ENCODE data around the gene SLC16A9. TPM values are rescaled to one million over a fixed set of nuclear protein-coding genes. Genes with fewer than 3 reads are reported as not detected.
A peak's percentile ranks its signal among the peaks of the same experiment; 100 is the strongest.
"Not testable (repeated sequence)": the region's sequence is repeated elsewhere in the genome, so short reads cannot be mapped to it uniquely, and the experiment has no call there.

SLC16A9 gene, protein sequence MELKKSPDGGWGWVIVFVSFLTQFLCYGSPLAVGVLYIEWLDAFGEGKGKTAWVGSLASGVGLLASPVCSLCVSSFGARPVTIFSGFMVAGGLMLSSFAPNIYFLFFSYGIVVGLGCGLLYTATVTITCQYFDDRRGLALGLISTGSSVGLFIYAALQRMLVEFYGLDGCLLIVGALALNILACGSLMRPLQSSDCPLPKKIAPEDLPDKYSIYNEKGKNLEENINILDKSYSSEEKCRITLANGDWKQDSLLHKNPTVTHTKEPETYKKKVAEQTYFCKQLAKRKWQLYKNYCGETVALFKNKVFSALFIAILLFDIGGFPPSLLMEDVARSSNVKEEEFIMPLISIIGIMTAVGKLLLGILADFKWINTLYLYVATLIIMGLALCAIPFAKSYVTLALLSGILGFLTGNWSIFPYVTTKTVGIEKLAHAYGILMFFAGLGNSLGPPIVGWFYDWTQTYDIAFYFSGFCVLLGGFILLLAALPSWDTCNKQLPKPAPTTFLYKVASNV
- 4.2 and 5.4 TPM in 2 replicates for total RNA-seq

DNA sequence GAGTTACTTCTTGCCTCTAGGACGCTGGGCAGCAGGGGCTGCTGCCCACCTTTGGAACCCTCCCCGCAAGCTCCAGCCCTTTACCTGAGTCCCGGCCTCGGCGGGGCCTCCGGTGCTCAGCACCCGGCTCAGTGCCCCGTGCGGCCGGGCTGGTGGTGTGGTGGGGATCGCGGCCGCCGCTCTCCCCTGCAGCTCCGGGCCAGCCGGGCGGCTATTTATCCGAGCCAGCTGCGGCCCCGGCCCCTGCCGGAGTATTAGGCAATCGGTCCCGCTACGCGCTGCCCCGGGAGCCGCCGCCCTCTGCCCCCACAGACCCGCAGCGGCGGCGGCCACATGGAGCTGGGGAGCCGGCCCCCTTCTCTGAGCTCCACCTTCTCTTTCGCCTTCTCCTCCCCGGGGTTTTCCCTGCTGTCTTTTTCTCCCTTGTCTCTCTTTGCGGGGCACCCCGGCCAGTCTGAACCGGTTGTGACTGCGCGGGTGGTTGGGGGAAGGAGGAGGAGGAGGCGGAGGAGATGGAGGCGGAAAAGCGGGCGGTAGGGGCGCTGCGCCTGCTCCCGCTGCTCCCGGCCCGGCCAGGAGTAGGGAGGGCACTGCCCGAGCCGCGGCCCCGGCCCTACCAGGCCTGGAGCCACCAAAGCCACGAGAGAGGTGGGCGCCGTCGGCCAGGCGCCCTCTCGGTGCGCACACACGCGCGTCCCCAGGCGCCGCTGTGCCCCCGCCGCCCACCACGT is at the start of gene SLC16A9:
SLC16A9 (minus strand) TSS at position 456 of the 731 bp plus-strand sequence. CDS start 25,559 bp downstream, outside the sequence.
- Mint-ChIP-seq H3K27ac (peak within 1 kb of the TSS; percentile 75), H3K4me3 (peak within 1 kb of the TSS; percentile 77), H3K4me1 (ENCODE audit: low read depth) (peaks cover 10% of the 10 kb centered on the region), H3K27me3 (ENCODE audit: insufficient read depth) (peaks cover 46% of the 10 kb centered on the region), H3K9me3 (no peaks in the 10 kb centered on the region), H3K36me3 (ENCODE audit: low read depth) (no peaks in the 10 kb centered on the region)
- intact Hi-C loops (cut with micrococcal nuclease) = loop anchor here (1.0 to 5.0 kb wide), 3 partner anchors 83 to 198 kb away; no protein-coding TSS in a partner anchor
- DNase-seq (ENCODE audit: low spot score) = peak; percentile 67

DNA sequence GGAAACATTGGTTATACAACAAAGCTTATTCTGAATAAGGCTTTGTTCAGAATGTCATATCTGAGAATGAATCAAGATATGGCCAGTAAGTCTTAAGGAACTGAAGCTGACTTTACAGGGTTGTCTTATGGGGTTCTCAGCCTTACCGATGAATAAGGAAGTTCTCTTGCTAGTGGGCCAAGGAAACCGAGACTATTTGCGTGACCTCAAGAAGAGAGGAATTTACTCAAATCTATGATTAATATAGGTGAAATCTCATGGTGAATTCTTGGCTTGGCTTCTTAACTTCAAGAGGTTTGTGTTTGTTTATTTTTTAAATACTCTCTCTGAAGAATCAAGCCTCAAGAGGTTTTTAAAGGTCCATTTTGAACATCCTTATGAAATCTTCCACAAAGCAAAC is 48.3 kb upstream of the SLC16A9 start:
- Mint-ChIP-seq H3K4me3 (no peak overlapping the region), H3K9me3 (no peaks in the 10 kb centered on the region), H3K27ac (no peak overlapping the region), H3K27me3 (ENCODE audit: insufficient read depth) (peaks cover 10% of the 10 kb centered on the region), H3K4me1 (ENCODE audit: low read depth) (no peaks in the 10 kb centered on the region), H3K36me3 (ENCODE audit: low read depth) (no peaks in the 10 kb centered on the region)
- no peak for DNase-seq (ENCODE audit: low spot score)
- intact Hi-C loops (cut with micrococcal nuclease) = no loop called here

DNA sequence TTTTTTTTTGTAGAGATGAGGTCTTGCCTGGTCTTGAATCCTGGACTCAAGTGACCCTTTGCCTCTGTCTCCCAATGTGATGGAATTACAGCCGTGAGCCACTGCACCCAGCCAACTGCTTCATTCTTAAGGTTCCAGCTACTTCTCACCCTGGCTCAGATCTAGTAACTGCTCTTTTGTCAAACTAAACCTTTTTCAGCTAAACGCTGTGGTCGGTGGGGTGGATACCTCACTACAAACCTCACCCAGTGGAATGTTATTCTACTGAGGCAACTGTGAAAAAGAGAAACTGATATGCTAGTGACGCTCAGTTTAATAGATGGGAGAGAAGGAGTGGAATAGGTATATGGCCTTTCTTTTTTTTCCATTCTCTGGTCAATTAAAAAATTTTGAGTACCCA is 45.3 kb upstream of the SLC16A9 start:
- Mint-ChIP-seq H3K36me3 (ENCODE audit: low read depth) (no peaks in the 10 kb centered on the region), H3K27me3 (ENCODE audit: insufficient read depth) (peaks cover 16% of the 10 kb centered on the region), H3K9me3 (no peaks in the 10 kb centered on the region), H3K4me3 (no peak overlapping the region), H3K27ac (no peak overlapping the region), H3K4me1 (ENCODE audit: low read depth) (no peaks in the 10 kb centered on the region)
- DNase-seq (ENCODE audit: low spot score) = no peak
- intact Hi-C loops (cut with micrococcal nuclease) = no loop called here

DNA sequence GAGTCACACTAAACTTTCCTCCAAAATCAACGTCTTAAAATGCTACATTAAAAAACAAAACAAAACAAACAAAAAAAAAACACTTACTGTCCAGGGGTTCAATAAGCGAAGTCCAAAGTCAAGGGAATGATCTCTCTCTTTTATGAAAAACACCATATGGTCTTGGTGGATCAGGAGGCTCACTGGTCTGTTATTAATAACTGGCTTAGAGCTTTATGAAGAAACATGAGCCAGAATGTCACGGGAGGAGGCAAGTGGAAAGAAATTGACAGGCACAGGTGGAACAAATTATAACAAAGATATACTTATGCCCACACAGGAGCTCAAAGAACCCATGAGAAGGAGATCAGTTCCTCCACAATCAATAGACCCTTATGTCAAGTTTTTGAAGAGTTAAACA is 43.6 kb upstream of the SLC16A9 start, which contains the start of gene MRLN:
MRLN (minus strand) TSS at position 189 of the 400 bp plus-strand sequence.
- no peaks in the 10 kb centered on the region for H3K4me1 Mint-ChIP-seq (ENCODE audit: low read depth)
- H3K27ac Mint-ChIP-seq = no peak within 1 kb of the TSS
- intact Hi-C loops (cut with micrococcal nuclease) = no loop called here
- no peaks in the 10 kb centered on the region for H3K36me3 Mint-ChIP-seq (ENCODE audit: low read depth)
- DNase-seq (ENCODE audit: low spot score) = no peak
- no peak within 1 kb of the TSS for H3K4me3 Mint-ChIP-seq
- H3K27me3 Mint-ChIP-seq (ENCODE audit: insufficient read depth) = peaks cover 14% of the 10 kb centered on the region
- H3K9me3 Mint-ChIP-seq = no peaks in the 10 kb centered on the region

DNA sequence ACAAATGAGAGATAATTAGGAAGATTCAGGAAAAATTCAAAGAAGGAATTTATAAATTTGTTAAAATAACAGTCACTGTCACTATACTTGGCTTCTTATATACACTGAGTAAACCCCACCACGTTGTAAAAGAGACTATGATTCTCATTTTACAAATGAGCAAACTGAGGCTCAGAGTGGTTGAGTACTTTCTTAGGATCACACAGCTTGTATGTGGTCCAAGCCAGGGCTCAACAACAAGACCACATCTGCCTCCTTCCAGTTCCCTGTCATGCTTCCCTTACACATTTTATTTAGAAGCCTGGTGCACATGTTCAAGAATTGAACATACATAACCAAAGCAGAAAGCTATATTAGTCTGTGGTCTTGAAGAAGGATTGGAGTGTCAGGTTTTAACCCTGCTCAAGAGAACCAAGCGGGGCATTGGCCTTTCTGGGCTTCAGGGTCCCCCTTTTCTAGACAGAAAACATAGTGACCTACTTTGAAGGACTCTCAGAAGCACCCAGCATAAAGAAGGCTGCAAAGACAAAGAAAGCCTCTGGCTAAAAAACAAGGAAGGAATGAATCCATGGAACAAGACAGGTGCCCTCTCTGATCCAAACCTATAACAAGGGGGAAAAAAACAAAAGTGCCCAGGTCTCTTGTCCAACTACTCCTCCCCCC is 42.8 kb upstream of the SLC16A9 start:
- Mint-ChIP-seq H3K27ac (no peak overlapping the region), H3K36me3 (ENCODE audit: low read depth) (no peaks in the 10 kb centered on the region), H3K9me3 (no peaks in the 10 kb centered on the region), H3K27me3 (ENCODE audit: insufficient read depth) (peaks cover 14% of the 10 kb centered on the region), H3K4me1 (ENCODE audit: low read depth) (no peaks in the 10 kb centered on the region), H3K4me3 (no peak overlapping the region)
- DNase-seq (ENCODE audit: low spot score) = no peak
- intact Hi-C loops (cut with micrococcal nuclease) = no loop called here

DNA sequence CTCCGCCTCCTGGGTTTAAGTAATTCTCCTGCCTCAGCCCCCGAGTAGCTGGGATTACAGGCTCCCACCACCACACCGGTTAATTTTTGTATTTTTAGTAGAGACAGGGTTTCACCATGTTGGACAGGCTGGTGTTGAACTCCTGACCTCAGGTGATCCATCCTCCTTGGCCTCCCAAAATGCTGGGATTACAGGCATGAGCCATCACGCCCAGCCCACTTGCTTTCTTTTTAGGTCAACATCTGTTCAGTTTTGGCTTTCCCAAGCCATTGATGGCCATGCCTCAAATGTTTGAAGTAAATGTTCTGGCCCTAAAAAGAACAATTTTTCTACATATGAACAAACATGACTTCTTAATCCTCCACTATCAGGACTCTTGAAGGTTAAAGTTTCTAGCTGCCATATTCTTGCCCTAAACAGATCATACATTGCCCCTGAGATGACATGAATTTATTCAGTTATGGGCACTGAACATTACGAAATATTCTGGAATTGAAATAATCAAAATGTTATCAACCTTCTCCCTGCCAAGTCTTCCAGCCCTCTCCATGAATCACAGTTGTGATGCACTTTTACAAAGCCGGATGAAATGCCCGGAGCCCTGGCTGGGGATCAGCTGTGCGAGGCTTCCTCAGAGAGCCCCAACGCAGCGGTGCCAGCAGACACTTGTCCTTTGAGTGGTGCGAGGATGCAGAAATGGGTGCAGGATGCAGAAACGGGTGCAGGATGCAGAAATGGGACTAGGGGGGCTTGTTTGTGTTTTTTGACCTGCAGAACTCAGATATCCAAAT is 40.7 kb upstream of the SLC16A9 start:
- H3K27me3 Mint-ChIP-seq (ENCODE audit: insufficient read depth) = peaks cover 13% of the 10 kb centered on the region
- no peak overlapping the region for H3K27ac Mint-ChIP-seq
- no peaks in the 10 kb centered on the region for H3K4me1 Mint-ChIP-seq (ENCODE audit: low read depth)
- H3K36me3 Mint-ChIP-seq (ENCODE audit: low read depth) = no peaks in the 10 kb centered on the region
- DNase-seq (ENCODE audit: low spot score) = no peak
- no peak overlapping the region for H3K4me3 Mint-ChIP-seq
- no peaks in the 10 kb centered on the region for H3K9me3 Mint-ChIP-seq
- intact Hi-C loops (cut with micrococcal nuclease) = no loop called here

DNA sequence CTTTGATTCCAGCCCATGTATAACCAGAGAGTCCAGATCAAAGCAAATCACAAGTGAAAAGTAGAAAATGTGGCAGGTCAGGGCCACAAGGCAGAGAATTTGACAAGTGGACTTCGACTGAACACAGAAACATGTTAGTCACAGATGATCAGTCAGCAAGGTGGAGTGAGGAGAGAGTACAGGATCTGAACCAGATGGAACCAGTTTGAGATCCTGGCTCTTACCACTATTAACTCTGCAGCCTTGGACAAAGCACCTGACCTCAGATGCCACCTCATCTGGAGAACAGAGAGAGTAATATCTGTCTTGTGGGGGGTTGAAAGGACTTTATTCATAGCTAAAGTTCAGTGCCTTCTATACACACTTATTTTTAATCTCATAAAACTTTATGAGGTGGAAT is 39.2 kb upstream of the SLC16A9 start:
- no peaks in the 10 kb centered on the region for H3K4me1 Mint-ChIP-seq (ENCODE audit: low read depth)
- H3K9me3 Mint-ChIP-seq = no peaks in the 10 kb centered on the region
- H3K27ac Mint-ChIP-seq = no peak overlapping the region
- H3K36me3 Mint-ChIP-seq (ENCODE audit: low read depth) = no peaks in the 10 kb centered on the region
- no peak overlapping the region for H3K4me3 Mint-ChIP-seq
- intact Hi-C loops (cut with micrococcal nuclease) = no loop called here
- peaks cover 10% of the 10 kb centered on the region for H3K27me3 Mint-ChIP-seq (ENCODE audit: insufficient read depth)
- no peak for DNase-seq (ENCODE audit: low spot score)

DNA sequence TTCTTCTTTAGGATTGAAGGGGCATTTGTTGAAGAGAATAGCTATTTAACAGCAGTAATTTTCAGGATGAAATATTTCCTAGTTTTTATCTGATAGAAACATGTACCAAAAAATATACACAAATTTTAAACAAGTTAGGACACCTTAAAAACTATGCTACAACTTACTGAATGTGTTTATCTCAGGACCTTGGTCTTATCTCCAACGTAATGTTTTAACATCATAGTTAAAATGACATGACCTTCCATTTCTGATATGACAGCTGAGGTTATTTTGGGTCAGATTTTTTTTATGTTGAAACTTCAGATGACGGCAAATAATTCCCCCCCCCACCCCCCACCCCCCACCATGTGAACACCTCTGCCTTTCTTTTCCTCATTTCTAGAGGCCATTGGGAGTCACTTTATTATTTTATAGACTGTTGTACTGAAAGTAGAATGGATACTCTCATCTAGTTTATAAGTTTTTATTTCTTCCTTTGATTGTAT is 35.6 kb upstream of the SLC16A9 start:
- peaks cover 3% of the 10 kb centered on the region for H3K27me3 Mint-ChIP-seq (ENCODE audit: insufficient read depth)
- H3K4me3 Mint-ChIP-seq = no peak overlapping the region
- no peaks in the 10 kb centered on the region for H3K4me1 Mint-ChIP-seq (ENCODE audit: low read depth)
- no peak for DNase-seq (ENCODE audit: low spot score)
- no peaks in the 10 kb centered on the region for H3K9me3 Mint-ChIP-seq
- intact Hi-C loops (cut with micrococcal nuclease) = no loop called here
- no peaks in the 10 kb centered on the region for H3K36me3 Mint-ChIP-seq (ENCODE audit: low read depth)
- H3K27ac Mint-ChIP-seq = no peak overlapping the region

DNA sequence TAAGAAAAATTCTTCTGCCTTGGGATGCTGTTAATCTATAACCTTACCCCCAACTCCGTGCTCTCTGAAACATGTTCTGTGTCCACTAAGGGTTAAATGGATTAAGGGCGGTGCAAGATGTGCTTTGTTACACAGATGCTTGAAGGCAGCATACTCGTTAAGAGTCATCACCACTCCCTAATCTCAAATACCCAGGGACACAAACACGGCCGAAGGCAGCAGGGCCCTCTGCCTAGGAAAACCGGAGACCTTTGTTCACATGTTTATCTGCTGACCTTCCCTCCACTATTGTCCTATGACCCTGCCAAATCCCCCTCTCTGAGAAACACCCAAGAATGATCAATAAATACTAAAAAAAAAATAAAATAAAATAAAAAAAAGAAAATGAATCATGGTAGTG is 35.1 kb upstream of the SLC16A9 start:
- H3K27ac Mint-ChIP-seq; intact Hi-C loops (cut with micrococcal nuclease); H3K27me3 Mint-ChIP-seq (ENCODE audit: insufficient read depth): not testable (repeated sequence)

DNA sequence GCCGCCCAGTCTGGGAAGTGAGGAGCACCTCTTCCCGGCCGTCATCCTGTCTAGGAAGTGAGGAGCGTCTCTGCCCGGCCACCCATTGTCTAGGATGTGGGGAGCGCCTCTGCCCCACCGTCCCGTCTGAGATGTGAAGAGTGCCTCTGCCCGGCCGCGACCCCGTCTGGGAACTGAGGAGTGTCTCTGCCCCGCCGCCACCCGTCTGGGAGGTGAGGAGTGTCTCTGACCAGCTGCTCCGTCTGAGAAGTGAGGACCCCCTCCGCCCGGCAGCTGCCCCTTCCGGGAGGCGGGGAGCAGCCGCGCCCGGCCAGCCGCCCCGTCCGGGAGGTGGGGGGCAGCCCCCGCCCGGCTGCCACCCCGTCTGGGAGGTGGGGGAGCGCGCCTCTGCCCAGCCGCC is 34.5 kb upstream of the SLC16A9 start:
- DNase-seq (ENCODE audit: low spot score); H3K4me3 Mint-ChIP-seq; H3K27me3 Mint-ChIP-seq (ENCODE audit: insufficient read depth); H3K4me1 Mint-ChIP-seq (ENCODE audit: low read depth); intact Hi-C loops (cut with micrococcal nuclease); H3K9me3 Mint-ChIP-seq; H3K36me3 Mint-ChIP-seq (ENCODE audit: low read depth); H3K27ac Mint-ChIP-seq: not testable (repeated sequence)

More for the DNA sequence above, 35.1 kb upstream of the SLC16A9 start:
- H3K4me3 Mint-ChIP-seq; H3K4me1 Mint-ChIP-seq (ENCODE audit: low read depth); H3K9me3 Mint-ChIP-seq; H3K36me3 Mint-ChIP-seq (ENCODE audit: low read depth); DNase-seq (ENCODE audit: low spot score): not testable (repeated sequence)

DNA sequence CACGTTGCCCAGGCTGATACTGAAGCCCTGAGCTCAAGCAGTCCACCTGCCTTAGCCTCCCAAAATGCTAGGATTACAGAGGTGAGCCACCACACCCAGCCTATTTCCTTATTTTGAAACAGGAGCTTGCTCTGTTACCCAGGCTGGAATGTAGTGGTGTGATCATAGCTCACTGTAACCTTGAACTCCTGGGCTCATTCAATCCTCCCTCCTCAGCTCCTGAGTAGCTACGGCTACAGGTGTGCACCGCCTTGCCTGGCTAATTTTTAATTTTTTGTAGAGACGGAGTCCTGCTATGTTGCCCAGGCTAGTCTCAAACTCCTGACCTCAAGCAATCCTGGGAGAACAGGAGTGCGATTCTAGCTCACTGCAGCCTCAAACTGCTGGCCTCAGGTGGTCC is 31.9 kb upstream of the SLC16A9 start:
- intact Hi-C loops (cut with micrococcal nuclease) = no loop called here
- Mint-ChIP-seq H3K27me3 (ENCODE audit: insufficient read depth) (peaks cover 19% of the 10 kb centered on the region), H3K4me1 (ENCODE audit: low read depth) (no peaks in the 10 kb centered on the region), H3K4me3 (no peak overlapping the region), H3K36me3 (ENCODE audit: low read depth) (no peaks in the 10 kb centered on the region), H3K27ac (no peak overlapping the region), H3K9me3 (no peaks in the 10 kb centered on the region)
- no peak for DNase-seq (ENCODE audit: low spot score)

DNA sequence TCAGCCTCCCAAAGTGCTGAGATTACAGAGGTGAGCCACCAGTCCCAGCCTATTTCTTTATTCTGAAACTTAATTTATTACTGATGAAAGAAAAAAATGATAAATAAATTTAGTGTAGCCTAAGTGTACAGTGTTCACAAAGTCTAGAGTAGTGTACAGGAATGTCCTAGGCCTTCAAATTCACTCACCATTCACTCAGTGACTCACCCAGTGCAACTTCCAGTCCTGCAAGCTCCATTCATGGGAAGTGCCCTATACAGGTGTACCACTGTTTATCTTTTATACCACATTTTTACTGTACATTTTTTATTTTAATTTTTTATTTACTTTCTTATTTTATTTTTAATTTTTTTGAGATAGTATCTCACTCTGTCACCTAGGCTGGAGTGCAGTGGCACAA is 31.4 kb upstream of the SLC16A9 start:
- Mint-ChIP-seq H3K9me3 (no peaks in the 10 kb centered on the region), H3K27ac (no peak overlapping the region), H3K27me3 (ENCODE audit: insufficient read depth) (peaks cover 17% of the 10 kb centered on the region), H3K36me3 (ENCODE audit: low read depth) (no peaks in the 10 kb centered on the region), H3K4me3 (no peak overlapping the region), H3K4me1 (ENCODE audit: low read depth) (no peaks in the 10 kb centered on the region)
- DNase-seq (ENCODE audit: low spot score) = no peak
- intact Hi-C loops (cut with micrococcal nuclease) = no loop called here
